ENCODE data around the gene PFKL. TPM values are rescaled to one million over a fixed set of nuclear protein-coding genes. Genes with fewer than 3 reads are reported as not detected.
"Not testable (repeated sequence)": the region's sequence is repeated elsewhere in the genome, so short reads cannot be mapped to it uniquely, and the experiment has no call there.

Gene PFKL
- total RNA-seq, 1 experiment from 2014 or later: 91.8 TPM

GRCh38 chr21:44344541-44345183 is 44.8 kb downstream of the PFKL start:
- no peak for DNase-seq (ENCODE audit: low read depth)

GRCh38 chr21:44345495-44345894 is 45.6 kb downstream of the PFKL start:
- no peak for DNase-seq (ENCODE audit: low read depth)

- no peak for DNase-seq (ENCODE audit: low read depth)
These were observed 48.1 kb downstream of the PFKL start for GRCh38 chr21:44347911-44348451.

GRCh38 chr21:44348861-44349260 is 49.0 kb downstream of the PFKL start:
- DNase-seq (ENCODE audit: low read depth): no peak

- no peak for DNase-seq (ENCODE audit: low read depth)
These were observed 49.6 kb downstream of the PFKL start for GRCh38 chr21:44349416-44349846.

GRCh38 chr21:44349847-44350772 is 50.3 kb downstream of the PFKL start:
- no peak for DNase-seq (ENCODE audit: low read depth)

- DNase-seq (ENCODE audit: low read depth): no peak
These were observed 51.1 kb downstream of the PFKL start for GRCh38 chr21:44350773-44351481.

- DNase-seq (ENCODE audit: low read depth): no peak
These were observed 51.8 kb downstream of the PFKL start for GRCh38 chr21:44351535-44352252.

- DNase-seq (ENCODE audit: low read depth): no peak
These were observed 52.5 kb downstream of the PFKL start for GRCh38 chr21:44352253-44352860.

GRCh38 chr21:44353191-44353970 is 53.5 kb downstream of the PFKL start, which contains the start of gene TRPM2:
Gene TRPM2, plus strand, starts transcription at chr21:44353621. Its CDS starts 80 bp downstream, at chr21:44353701.
- DNase-seq (ENCODE audit: low read depth): no peak

GRCh38 chr21:44354001-44354405 is 54.1 kb downstream of the PFKL start:
- no peak for DNase-seq (ENCODE audit: low read depth)

GRCh38 chr21:44354775-44355771 is 55.2 kb downstream of the PFKL start:
- no peak for DNase-seq (ENCODE audit: low read depth)

GRCh38 chr21:44356160-44356559 is 56.3 kb downstream of the PFKL start:
- DNase-seq (ENCODE audit: low read depth): no peak

GRCh38 chr21:44356636-44357035 is 56.8 kb downstream of the PFKL start:
- peak; percentile 53 for DNase-seq (ENCODE audit: low read depth)

GRCh38 chr21:44357064-44357837 is 57.4 kb downstream of the PFKL start:
- no peak for DNase-seq (ENCODE audit: low read depth)

GRCh38 chr21:44359396-44359795 is 59.5 kb downstream of the PFKL start:
- no peak for DNase-seq (ENCODE audit: low read depth)

- no peak for DNase-seq (ENCODE audit: low read depth)
These were observed 60.3 kb downstream of the PFKL start for GRCh38 chr21:44360159-44360558.

- DNase-seq (ENCODE audit: low read depth): not testable (repeated sequence)
These were observed 62.0 kb downstream of the PFKL start for GRCh38 chr21:44361903-44362302.
